Measurements from ENCODE around the gene PLEKHO2. TPM values are rescaled to one million over a fixed set of nuclear protein-coding genes. Genes with fewer than 3 reads are reported as not detected.

The PLEKHO2 gene
- polyA plus RNA-seq, 1 of the 3 experiments (the other 2 are of a cell fraction), result 7.8 TPM

GRCh38 chr15:64892847-64893403 lies 51.2 kb downstream of the PLEKHO2 start:
- Histone ChIP-seq H3K9ac (no peak overlapping the region), H3F3A (replicated peaks; ENCODE audit: insufficient read depth) (no peaks in the 10 kb centered on the region), H2AFZ (ENCODE audit: low read depth) (no peak overlapping the region), H3K27me3 (ENCODE audit: insufficient read depth) (no peaks in the 10 kb centered on the region), H3K9me2 (no peaks in the 10 kb centered on the region), H3K27ac (ENCODE audit: low read depth in 2 of 2, low read length in 1 of 2) (no peak overlapping the region), H3K4me3 (ENCODE audit: low read depth in 2 of 2, low read length in 1 of 2) (no peak overlapping the region), H3K9me3 (no peaks in the 10 kb centered on the region), H3K4me2 (no peak overlapping the region), H3K79me2 (ENCODE audit: insufficient read depth) (no peaks in the 10 kb centered on the region), H3K4me1 (ENCODE audit: control insufficient read depth in 1 of 2, insufficient read depth in 2 of 2, low read depth in 1 of 2, low read length in 1 of 2) (peaks cover 6 to 31% of the 10 kb centered on the region in 2 experiments; a peak in 3 of 4 replicates), H3K36me3 (replicated peaks in 1 of 2; ENCODE audit: control insufficient read depth in 1 of 2, insufficient read depth in 2 of 2, low read length in 1 of 2) (no peaks in the 10 kb centered on the region), H4K20me1 (ENCODE audit: insufficient read depth) (no peaks in the 10 kb centered on the region)
- TF ChIP-seq SIN3A (IDR thresholded peaks at IDR 0.05; ENCODE audit: borderline replicate concordance, low read depth, low read length), result no peak
- no peak for TF ChIP-seq TEAD4 (IDR thresholded peaks at IDR 0.05; ENCODE audit: borderline replicate concordance, insufficient read depth)
- TF ChIP-seq, protein P1, sequence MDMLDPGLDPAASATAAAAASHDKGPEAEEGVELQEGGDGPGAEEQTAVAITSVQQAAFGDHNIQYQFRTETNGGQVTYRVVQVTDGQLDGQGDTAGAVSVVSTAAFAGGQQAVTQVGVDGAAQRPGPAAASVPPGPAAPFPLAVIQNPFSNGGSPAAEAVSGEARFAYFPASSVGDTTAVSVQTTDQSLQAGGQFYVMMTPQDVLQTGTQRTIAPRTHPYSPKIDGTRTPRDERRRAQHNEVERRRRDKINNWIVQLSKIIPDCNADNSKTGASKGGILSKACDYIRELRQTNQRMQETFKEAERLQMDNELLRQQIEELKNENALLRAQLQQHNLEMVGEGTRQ (IDR thresholded peaks at IDR 0.05; ENCODE audit: borderline replicate concordance, low read depth, low read length), result no peak
- TF ChIP-seq GABPA (IDR thresholded peaks at IDR 0.05; ENCODE audit: low read depth), result no peak
- CTCF ChIA-PET, result no interaction called here
- POLR2A ChIA-PET, result no interaction called here
- WGBS (ENCODE audit: low lambda C conversion rate), result 95% methylated on average over 8 of the region's 8 CpGs
- DNase-seq, result no peak

GRCh38 chr15:64893481-64894394 lies 52.0 kb downstream of the PLEKHO2 start:
- H3K27me3 ChIP-seq (ENCODE audit: insufficient read depth), result no peaks in the 10 kb centered on the region
- peaks cover 6 to 31% of the 10 kb centered on the region in 2 experiments; a peak in 3 of 4 replicates for H3K4me1 ChIP-seq (ENCODE audit: control insufficient read depth in 1 of 2, insufficient read depth in 2 of 2, low read depth in 1 of 2, low read length in 1 of 2)
- no peaks in the 10 kb centered on the region for H3K79me2 ChIP-seq (ENCODE audit: insufficient read depth)
- H3K36me3 ChIP-seq (replicated peaks in 1 of 2; ENCODE audit: control insufficient read depth in 1 of 2, insufficient read depth in 2 of 2, low read length in 1 of 2), result no peaks in the 10 kb centered on the region
- no peak overlapping the region for H3K9ac ChIP-seq
- CTCF ChIA-PET, result no interaction called here
- H3K4me2 ChIP-seq, result no peak overlapping the region
- H4K20me1 ChIP-seq (ENCODE audit: insufficient read depth), result no peaks in the 10 kb centered on the region
- no peak for DNase-seq
- WGBS (ENCODE audit: low lambda C conversion rate), result 87% methylated on average over 41 of the region's 44 CpGs
- peak overlapping the region; percentile 59 for H2AFZ ChIP-seq (ENCODE audit: low read depth)
- peak; percentile 92 for TF ChIP-seq PBX3 (IDR thresholded peaks at IDR 0.05)
- TF ChIP-seq, protein P2, sequence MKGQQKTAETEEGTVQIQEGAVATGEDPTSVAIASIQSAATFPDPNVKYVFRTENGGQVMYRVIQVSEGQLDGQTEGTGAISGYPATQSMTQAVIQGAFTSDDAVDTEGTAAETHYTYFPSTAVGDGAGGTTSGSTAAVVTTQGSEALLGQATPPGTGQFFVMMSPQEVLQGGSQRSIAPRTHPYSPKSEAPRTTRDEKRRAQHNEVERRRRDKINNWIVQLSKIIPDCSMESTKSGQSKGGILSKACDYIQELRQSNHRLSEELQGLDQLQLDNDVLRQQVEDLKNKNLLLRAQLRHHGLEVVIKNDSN (IDR thresholded peaks at IDR 0.05; ENCODE audit: borderline replicate concordance, low read depth), result no peak
- H3K9me3 ChIP-seq, result no peaks in the 10 kb centered on the region
- POLR2A ChIA-PET, result no interaction called here
- no peaks in the 10 kb centered on the region for H3K9me2 ChIP-seq
- no peaks in the 10 kb centered on the region for H3F3A ChIP-seq (replicated peaks; ENCODE audit: insufficient read depth)
- H3K4me3 ChIP-seq (ENCODE audit: low read depth in 2 of 2, low read length in 1 of 2), result no peak overlapping the region
- H3K27ac ChIP-seq (ENCODE audit: low read depth in 2 of 2, low read length in 1 of 2), result no peak overlapping the region; a peak in 1 of 4 replicates
